HG03108 (cell line): Measurements from ENCODE around the gene EIF4G3.
"Not testable (repeated sequence)": the region's sequence is repeated elsewhere in the genome, so short reads cannot be mapped to it uniquely, and the experiment has no call there.

Experiments used
- ATAC-seq: cut with Tn5 transposase; IDR thresholded peaks from one replicate; pipeline ENCODE4 v1.9.1; 2021; ENCODE audit warnings: moderate library complexity; ENCODE audit not compliant: unreplicated experiment

The EIF4G3 gene

DNA sequence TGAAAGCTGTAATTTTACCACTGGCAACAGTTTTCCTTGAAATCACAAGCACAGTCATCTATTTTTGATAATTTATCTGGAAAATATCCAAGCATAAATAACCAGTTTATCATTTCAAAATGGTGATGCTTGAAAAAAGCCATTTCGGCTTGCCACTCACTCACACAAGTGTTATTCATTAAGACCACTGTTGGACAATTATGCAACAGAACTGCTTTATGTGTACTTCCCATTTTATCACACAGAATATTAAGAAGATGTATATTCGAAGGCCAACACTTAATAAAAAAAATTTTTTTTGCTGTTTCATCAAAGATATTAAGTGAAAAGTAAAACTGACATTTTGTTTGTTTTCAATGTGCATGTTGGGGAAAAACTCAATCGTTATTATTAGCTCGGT, 62.3 kb downstream of the EIF4G3 start:
- ATAC-seq, result no peak

DNA sequence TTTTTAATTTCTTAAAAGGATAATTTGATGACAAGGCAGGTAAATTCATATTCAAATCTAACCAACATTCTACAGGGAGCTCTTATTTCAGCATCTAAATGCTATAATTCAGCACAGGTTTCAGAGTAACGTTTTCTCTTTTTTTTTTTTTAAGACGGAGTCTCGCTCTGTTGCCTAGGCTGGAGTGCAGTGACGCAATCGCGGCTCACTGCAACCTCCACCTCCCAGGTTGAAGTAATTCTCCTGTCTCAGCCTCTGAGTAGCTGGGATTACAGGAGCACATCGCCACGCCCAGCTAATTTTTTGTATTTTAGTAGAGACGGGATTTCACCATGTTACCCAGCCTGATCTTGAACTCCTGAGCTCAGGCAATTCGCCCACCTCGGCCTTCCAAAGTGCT, 66.5 kb downstream of the EIF4G3 start:
- ATAC-seq, result no peak

DNA sequence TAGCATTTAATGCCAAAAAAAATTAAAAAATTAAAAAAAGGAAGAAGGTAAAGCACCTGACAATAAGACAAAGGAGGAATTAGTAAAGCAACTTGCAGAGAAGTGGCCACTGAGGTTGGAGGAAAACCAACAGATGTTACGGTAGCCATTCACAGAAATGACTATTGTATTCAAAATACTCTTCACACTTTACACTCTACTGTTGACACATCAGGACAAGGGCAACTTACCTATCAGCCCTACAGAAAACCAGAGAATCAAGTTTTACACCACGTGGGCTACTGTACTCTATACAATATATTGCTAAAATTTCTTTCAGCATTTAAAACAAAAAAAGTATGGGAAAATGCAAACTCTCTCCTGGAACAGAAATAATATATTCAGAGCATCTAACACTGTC, 70.0 kb downstream of the EIF4G3 start:
- no peak for ATAC-seq

DNA sequence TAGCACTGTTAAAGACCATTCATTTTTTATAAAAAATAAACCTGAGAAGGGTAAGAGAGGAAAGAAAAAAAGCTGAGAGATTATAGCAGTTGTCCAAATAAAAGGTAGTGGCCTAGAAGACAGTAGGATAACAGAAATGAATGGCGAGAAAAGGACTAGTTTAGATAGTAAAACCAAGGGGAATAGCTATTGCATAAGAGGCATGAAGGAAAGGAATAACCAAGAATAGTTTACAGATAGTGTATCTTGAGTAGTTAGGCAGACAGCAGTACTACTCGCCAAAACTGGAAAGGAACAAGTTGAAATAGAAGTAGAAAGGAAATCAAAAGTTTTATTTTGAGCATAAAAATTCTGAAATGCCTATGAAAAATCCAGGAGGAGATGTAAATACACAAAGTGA, 70.5 kb downstream of the EIF4G3 start:
- no peak for ATAC-seq

DNA sequence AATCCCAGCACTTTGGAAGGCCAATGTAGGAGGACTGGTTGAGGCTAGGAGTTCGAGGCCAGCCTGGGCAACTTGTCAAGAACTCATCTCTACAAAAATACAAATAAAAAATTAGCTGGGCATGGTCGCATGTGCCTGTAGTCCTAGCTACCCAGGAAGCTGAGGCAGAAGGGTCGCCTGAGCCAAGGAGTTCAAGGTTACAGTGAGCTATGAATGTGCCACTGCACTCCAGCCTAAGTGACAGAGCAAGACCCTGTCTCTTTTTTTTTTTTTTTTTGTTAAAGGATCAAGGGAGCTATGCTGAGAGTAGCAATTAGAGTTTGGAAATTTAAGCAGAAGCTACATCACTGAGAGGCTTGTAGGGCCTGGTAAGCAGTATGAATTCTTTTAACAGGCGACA, 70.9 kb downstream of the EIF4G3 start:
- no peak for ATAC-seq

DNA sequence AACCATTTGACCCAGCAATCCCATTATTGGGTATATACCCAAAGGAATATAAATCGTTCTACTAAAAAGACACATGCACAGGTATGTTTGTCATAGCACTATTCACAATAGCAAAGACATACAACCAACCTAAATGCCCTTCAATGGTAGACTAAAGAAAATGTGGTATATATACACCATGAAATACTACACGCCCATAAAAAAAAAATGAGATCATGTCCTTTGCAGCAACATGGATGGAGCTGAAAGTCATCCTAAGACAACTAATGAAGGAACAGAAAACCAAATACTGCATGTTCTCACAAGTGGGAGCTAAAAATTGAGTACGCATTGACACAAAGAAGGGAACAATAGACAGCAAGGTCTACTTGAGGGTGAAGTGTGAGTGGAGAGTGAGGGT, 72.0 kb downstream of the EIF4G3 start:
- no peak for ATAC-seq

DNA sequence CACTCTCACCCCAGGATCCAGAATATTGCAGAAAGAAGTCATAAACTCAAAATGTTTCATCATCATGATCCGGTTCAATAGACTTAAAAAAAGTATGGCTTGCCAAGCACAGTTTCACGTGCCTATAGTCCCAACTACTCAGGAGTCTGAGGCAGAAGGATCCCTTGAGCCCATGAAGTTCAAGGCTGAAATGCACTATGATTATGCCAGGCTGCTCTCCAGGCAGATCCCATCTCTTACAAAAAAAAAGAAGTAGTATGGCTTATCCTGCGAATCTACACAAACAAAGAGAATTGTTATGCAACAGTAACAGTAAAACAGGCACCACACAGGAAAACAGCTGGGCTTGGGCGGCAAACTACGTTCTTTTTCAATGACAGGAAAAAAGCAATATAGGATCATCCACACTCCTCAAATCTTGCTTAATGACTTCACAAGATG, 76.2 kb downstream of the EIF4G3 start:
- ATAC-seq, result no peak

DNA sequence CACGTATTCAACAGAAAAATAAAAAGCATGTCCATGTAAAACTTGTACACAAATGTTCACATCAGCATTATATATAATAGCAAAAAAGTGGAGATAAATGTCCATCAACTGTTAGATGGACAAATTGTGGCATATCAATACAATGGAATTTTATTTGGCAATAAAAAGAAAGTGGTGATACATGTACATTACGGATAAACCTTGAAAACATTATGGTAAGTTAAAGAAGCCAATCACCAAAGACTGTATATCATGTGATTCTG, 76.9 kb downstream of the EIF4G3 start:
- ATAC-seq, result no peak

DNA sequence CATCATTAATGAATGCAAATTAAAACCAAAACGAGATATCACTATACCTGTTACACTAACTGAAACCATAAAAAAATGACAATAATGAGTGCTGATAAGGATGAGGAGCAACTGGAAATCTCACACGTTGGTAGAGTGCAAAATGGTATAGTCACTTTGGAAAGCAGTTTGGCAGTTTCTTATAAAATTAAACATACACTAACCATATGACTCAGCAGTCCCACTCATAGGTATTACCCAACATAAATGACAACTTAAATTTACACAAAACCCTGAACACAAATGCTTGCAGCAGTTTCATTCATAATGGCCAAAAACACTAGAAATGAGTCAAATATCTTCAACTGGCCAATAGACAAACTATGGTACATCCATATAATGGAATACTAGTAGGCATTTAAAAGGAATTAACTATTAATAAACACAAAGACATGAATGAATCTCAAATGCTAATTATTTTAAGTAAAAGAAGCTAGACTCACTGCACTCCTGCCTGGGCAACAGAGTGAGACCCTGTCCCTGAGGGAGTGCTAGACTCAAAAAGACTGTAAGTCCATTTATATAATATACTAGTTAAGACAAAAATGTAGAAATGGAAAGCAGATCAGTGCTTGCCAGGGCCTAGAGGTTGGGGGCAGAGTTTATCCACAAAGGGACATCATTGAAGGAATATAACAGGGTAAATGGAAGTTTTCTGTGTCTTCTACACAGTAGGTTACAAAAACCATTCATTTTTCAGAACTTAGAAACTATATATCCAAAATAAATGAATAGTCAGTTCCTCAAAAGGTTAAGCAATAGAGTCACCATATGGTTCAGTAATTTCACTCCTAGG, 77.4 kb downstream of the EIF4G3 start:
- ATAC-seq, result no peak

DNA sequence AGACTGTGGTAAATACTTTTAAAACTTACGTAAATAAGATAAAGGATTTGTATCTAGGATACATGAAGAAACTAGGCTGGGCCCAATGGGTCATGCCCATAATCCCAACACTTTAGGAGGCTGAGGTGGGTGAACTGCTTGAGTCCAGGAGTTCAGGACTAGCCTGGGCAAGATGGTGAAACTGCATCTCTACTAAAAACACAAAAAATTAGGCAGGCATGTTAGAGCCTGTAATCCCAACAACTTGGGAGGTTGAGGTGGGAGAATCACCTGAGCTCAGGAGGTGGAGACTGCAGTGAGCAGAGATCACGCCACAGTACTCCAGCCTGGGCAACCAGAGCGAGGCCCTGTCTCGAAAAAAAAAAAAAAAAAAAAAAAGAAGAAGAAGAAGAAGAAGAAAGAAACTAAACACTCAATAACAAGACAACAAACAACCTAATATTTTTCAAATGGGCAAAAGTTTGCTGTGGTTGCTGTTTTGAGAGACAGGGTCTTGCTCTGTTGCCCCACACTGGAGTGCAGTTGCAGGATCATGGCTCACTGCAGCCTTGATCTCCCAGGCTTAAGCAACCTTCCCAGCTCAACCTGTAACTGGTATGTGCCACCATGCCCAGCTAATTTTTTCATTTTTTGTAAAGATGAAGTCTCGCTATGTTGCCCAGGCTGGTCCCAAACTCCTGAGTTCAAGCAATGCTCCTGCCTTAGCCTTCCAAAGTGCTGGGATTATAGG, 78.3 kb downstream of the EIF4G3 start:
- no peak for ATAC-seq

DNA sequence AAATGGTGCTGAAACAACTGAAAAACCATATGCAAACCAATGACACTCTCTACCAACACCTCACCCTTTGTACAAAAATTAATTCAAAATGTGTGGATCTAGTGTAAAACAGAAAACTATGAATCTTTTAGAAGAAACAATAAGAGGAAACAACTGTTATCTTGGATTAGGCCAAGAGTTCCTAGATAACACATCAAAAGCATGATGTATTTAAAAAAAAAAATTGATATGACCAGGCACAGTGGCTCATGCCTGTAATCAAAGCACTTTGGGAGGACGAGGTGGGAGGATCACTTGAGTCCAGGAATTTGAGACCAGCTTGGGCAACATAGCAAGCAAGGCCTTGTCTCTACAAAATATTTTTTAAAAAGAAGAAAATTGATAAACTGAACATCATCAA, 79.0 kb downstream of the EIF4G3 start:
- no peak for ATAC-seq

DNA sequence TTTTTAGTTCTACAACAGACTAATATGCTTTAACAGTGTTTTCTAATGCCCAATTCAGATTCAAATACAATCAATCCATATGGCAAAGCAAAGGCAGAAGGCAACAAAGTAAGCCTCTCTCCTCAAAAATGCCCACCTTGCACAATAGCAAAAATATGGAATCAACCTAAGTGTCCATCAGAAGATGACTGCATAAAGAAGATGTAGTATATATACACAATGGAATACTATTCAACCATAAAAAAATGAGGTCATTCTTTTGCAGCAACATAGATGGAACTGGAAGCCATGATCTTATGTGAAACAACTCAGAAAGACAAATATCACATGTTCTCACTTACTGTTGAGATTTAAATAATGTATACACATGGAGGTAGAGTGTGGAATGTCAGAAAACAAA, 80.7 kb downstream of the EIF4G3 start:
- ATAC-seq, result no peak

DNA sequence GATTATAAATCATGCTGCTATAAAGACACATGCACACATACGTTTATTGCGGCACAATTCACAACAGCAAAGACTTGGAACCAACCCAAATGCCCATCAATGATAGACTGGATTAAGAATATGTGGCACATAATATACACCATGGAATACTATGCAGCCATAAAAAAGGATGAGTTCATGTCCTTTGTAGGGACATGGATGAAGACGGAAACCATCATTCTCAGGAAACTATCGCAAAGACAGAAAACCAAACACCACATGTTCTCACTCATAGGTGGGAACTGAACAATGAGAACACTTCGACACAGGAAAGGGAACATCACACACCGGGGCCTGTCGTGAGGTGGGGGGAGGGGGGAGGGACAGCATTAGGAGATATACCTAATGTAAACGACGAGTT, 82.4 kb downstream of the EIF4G3 start:
- ATAC-seq, result not testable (repeated sequence)

DNA sequence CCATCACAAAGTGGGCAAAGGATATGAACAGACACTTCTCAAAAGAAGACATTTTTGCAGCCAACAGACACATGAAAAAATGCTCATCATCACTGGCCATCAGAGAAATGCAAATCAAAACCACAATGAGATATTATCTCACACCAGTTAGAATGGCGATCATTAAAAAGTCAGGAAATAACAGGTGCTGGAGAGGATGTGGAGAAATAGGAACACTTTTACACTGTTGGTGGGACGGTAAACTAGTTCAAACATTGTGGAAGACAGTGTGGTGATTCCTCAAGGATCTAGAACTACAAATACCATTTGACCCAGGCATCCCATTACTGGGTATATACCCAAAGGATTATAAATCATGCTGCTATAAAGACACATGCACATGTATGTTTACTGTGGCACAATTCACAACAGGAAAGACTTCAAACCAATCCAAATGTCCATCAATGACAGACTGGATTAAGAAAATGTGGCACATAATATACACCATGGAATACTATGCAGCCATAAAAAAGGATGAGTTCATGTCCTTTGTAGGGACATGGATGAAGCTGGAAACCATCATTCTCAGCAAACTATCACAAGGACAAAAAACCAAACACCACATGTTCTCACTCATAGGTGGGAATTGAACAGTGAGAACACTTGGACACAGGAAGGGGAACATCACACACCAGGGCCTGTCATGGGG, 83.3 kb downstream of the EIF4G3 start:
- not testable (repeated sequence) for ATAC-seq

DNA sequence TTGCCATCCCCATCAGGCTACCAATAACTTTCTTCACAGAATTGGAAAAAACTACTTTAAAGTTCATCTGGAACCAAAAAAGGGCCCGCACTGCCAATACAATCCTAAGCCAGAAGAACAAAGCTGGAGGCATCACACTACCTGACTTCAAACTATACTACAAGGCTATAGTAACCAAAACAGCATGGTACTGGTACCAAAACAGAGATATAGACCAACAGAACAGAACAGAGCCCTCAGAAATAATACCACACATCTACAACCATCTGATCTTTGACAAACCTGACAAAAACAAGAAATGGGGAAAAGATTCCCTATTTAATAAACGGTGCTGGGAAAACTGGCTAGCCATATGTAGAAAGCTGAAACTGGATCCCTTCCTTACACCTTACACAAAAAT, 84.2 kb downstream of the EIF4G3 start:
- not testable (repeated sequence) for ATAC-seq

DNA sequence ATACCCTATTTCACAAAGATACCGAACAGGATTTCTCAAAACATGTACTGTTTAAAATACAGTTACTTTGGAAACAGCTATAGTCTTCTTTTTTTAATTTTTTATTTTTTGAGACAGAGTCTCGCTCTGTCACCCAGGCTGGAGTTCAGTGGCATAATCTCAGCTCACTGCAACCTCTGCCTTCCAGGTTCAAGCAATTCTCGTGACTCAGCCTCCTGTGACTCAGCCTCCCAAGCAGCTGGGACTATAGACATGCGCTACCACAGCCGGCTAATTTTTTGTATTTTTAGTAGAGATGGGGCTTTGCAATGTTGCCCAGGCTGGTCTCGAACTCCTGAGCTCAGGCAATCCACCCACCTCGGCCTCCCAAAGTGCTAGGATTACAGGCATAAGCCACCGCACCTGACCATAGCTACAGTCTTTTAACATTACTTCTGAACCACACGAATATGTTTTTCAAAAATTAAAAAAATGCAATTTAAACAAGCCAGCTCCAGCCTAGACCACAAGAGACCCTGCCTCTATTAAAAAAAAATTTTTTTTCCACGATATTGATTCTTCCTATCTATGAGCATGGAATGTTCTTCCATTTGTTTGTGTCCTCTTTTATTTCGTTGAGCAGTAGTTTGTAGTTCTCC, 85.5 kb downstream of the EIF4G3 start:
- ATAC-seq, result not testable (repeated sequence)

DNA sequence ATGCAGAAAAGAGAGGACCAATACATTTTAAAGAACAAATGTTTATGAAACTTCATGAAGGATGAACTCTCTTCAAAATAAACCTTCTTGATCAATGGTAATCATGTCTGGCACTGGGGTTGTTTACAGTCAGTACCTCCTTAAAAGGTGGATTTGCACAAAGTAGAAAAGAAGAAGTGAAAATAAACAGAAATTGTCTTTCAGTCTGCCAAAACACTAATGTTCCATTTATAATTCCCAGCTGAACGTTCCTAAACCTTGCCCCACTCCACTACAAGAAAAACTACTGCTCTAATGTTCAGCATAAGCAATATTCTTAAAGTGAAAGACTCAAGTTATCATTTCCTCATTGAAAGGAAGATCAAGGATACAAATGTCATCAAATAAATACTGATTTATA, 86.2 kb downstream of the EIF4G3 start:
- no peak for ATAC-seq

DNA sequence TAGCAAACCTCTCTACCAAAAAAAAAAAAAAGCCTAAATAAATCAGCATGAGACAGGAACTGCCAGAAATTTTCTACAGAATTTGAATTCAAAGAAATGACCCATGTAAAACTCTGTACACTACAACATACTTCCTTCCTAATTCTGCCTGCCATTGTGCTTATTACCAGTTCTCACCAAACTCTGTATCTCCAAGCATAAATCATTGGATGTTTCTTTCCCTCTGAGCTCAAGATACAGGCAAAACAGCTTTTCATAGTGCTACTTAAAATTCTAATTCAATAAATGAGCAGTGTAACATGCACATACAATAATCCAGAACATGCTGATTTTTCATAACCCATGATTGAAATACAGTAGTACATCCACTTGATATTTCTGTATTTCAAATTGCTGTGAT, 87.0 kb downstream of the EIF4G3 start:
- no peak for ATAC-seq

DNA sequence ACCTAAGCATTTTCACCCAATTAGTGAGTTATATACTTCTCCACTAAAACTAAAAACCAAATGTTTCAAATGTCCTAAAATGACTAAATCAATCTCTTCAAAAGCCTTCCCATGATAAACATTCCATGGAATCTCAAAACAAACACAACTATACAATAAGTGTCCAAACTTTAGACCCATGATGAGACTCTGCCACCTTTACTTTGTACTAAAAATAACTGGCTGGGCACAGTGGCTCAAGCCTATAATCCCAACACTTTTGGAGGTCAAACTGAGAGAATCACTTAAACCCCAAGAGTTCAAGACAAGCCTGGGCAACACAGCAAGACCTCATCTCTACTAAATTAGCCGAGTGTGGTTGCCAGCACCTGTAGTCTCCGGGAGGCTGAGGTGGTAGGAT, 87.4 kb downstream of the EIF4G3 start:
- ATAC-seq, result no peak

DNA sequence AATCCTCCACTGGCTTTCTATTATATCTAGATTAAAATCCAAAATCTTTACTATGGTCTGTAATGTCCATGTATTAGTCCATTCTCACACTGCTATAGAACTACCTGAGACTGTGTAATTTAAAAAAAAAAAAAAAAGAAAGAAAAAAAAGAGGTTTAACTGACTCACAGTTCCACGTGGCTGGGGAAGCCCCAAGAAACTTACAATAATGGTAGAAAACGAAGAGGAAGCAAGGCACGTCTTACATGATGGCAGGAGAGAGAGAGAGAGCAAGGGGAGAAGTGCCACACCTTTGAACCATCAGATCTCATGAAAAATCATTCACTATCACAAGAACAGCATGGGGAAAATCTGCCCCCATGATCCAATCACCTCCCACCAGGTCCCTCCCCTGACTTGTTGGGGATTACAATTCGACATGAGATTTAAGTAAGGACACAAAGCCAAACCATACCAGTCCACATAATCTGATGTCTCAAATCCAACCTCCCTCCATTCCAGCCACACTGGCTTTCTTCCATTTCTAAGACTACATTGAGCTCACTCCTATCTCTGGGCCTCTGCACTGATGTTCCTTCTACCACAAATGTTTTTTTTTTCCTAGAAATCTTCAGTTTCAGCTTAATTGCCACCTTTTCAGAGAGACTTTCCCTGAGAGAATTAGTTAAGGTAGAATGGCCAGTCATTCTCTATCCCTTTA, 92.4 kb downstream of the EIF4G3 start:
- ATAC-seq, result no peak

DNA sequence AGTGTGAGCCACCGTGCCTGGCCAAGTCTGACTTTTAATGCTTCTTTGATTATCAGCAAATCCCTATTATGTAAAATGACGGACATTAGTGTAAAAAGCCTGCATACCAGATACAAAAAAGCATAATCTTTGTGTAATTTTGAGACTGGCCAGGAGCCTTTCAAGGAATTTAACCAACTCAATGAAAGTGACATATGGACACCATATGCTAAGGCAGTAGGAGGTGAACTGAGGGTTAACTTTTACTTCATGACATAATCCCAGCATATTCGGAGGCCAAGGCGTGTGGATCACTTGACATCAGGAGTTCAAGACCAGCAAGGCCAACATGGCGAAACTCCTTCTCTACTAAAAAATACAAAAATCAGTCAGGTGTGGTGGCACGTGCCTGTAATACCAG, 94.6 kb downstream of the EIF4G3 start:
- ATAC-seq, result no peak
